HUES6 (cell line): ENCODE measurements around the gene CYREN.

ENCODE experiments used
- H3K27ac ChIP-seq: 2 replicates; pipeline ENCODE4 v1.7.0; 2013; ENCODE audit warnings: low read depth, mild to moderate bottlenecking, low read length, inconsistent platforms
- H3K27me3 ChIP-seq: 2 replicates; pipeline ENCODE4 v1.6.1; 2013; ENCODE audit warnings: low read length; ENCODE audit not compliant: control insufficient read depth, insufficient read depth
- H3K36me3 ChIP-seq: 2 replicates; pipeline ENCODE4 v1.6.1; 2013; ENCODE audit warnings: low read length; ENCODE audit not compliant: control insufficient read depth, insufficient read depth
- H3K4me1 ChIP-seq: 2 replicates; pipeline ENCODE4 v1.6.1; 2013; ENCODE audit warnings: low read length; ENCODE audit not compliant: control insufficient read depth, insufficient read depth
- H3K4me3 ChIP-seq: 2 replicates; pipeline ENCODE4 v1.5.1; 2013; ENCODE audit warnings: low read depth, low read length
- H3K9ac ChIP-seq: one replicate; pipeline ENCODE4 v1.6.1; 2013; ENCODE audit warnings: mild to moderate bottlenecking, low read length
- H3K9me3 ChIP-seq: 2 replicates; pipeline ENCODE4 v1.6.1; 2013; ENCODE audit warnings: low read depth, low read length; ENCODE audit not compliant: control insufficient read depth, insufficient read depth

The CYREN gene

GRCh38 chr7:135158874-135159273 lies 11.6 kb downstream of the CYREN start:
- no peak overlapping the region for H3K27ac ChIP-seq
- H3K9ac ChIP-seq, result no peak overlapping the region
- peaks cover 59% of the 10 kb centered on the region for H3K9me3 ChIP-seq
- H3K27me3 ChIP-seq, result no peaks in the 10 kb centered on the region
- H3K4me3 ChIP-seq, result no peak overlapping the region
- peaks cover 18% of the 10 kb centered on the region for H3K4me1 ChIP-seq
- H3K36me3 ChIP-seq, result peaks cover 33% of the 10 kb centered on the region; the same call in 1 of the 2 replicates

GRCh38 chr7:135158141-135158655 lies 12.3 kb downstream of the CYREN start:
- Histone ChIP-seq H3K36me3 (peaks cover 29% of the 10 kb centered on the region; the same call in 1 of the 2 replicates), H3K27ac (no peak overlapping the region), H3K27me3 (no peaks in the 10 kb centered on the region), H3K4me3 (no peak overlapping the region), H3K4me1 (peaks cover 18% of the 10 kb centered on the region), H3K9me3 (peaks cover 59% of the 10 kb centered on the region), H3K9ac (no peak overlapping the region)

GRCh38 chr7:135156290-135156689 lies 14.2 kb downstream of the CYREN start:
- H3K4me3 ChIP-seq, result no peak overlapping the region
- H3K9me3 ChIP-seq, result peaks cover 41% of the 10 kb centered on the region
- peaks cover 22% of the 10 kb centered on the region; the same call in 1 of the 2 replicates for H3K36me3 ChIP-seq
- no peak overlapping the region for H3K9ac ChIP-seq
- H3K27me3 ChIP-seq, result no peaks in the 10 kb centered on the region
- H3K27ac ChIP-seq, result no peak overlapping the region
- H3K4me1 ChIP-seq, result peaks cover 18% of the 10 kb centered on the region

GRCh38 chr7:135154734-135155133 lies 15.8 kb downstream of the CYREN start:
- no peaks in the 10 kb centered on the region for H3K27me3 ChIP-seq
- no peak overlapping the region for H3K9ac ChIP-seq
- H3K9me3 ChIP-seq, result peaks cover 35% of the 10 kb centered on the region
- peaks cover 14% of the 10 kb centered on the region; the same call in 1 of the 2 replicates for H3K36me3 ChIP-seq
- no peak overlapping the region for H3K4me3 ChIP-seq
- H3K4me1 ChIP-seq, result 0 out of 2 replicates have a peak, but pooled peaks cover 5% of the 10 kb centered on the region
- no peak overlapping the region for H3K27ac ChIP-seq

- Histone ChIP-seq H3K4me3 (no peak overlapping the region), H3K4me1 (no peaks in the 10 kb centered on the region), H3K9ac (no peak overlapping the region), H3K36me3 (peaks cover under 1% of the 10 kb centered on the region; the same call in 1 of the 2 replicates), H3K27me3 (no peaks in the 10 kb centered on the region), H3K27ac (no peak overlapping the region), H3K9me3 (peaks cover 21% of the 10 kb centered on the region)
These were observed 18.1 kb downstream of the CYREN start for GRCh38 chr7:135152442-135152841.

- Histone ChIP-seq H3K36me3 (no peaks in the 10 kb centered on the region), H3K9me3 (peaks cover 12% of the 10 kb centered on the region), H3K27ac (no peak overlapping the region), H3K9ac (no peak overlapping the region), H3K4me3 (no peak overlapping the region), H3K4me1 (no peaks in the 10 kb centered on the region), H3K27me3 (no peaks in the 10 kb centered on the region)
These were observed 19.0 kb downstream of the CYREN start for GRCh38 chr7:135151533-135151932.

GRCh38 chr7:135151132-135151531 lies 19.4 kb downstream of the CYREN start:
- Histone ChIP-seq H3K36me3 (no peaks in the 10 kb centered on the region), H3K9ac (no peak overlapping the region), H3K4me3 (no peak overlapping the region), H3K27me3 (no peaks in the 10 kb centered on the region), H3K27ac (no peak overlapping the region), H3K4me1 (no peaks in the 10 kb centered on the region), H3K9me3 (peaks cover 9% of the 10 kb centered on the region)

GRCh38 chr7:135150072-135150782 lies 20.3 kb downstream of the CYREN start:
- Histone ChIP-seq H3K27me3 (no peaks in the 10 kb centered on the region), H3K9me3 (no peaks in the 10 kb centered on the region), H3K4me3 (no peak overlapping the region), H3K27ac (no peak overlapping the region), H3K4me1 (no peaks in the 10 kb centered on the region), H3K36me3 (no peaks in the 10 kb centered on the region), H3K9ac (no peak overlapping the region)

GRCh38 chr7:135147899-135148721 lies 22.4 kb downstream of the CYREN start, which contains the start of gene TMEM140:
TMEM140 (plus strand) TSS chr7:135148072; CDS start chr7:135164442, 16,370 bp downstream.
- Histone ChIP-seq H3K27ac (no peak within 1 kb of the TSS), H3K9me3 (no peaks in the 10 kb centered on the region), H3K36me3 (no peaks in the 10 kb centered on the region), H3K9ac (no peak within 1 kb of the TSS), H3K4me3 (no peak within 1 kb of the TSS), H3K4me1 (no peaks in the 10 kb centered on the region), H3K27me3 (no peaks in the 10 kb centered on the region)

GRCh38 chr7:135147341-135147898 lies 23.1 kb downstream of the CYREN start:
- H3K9ac ChIP-seq, result no peak overlapping the region
- no peaks in the 10 kb centered on the region for H3K9me3 ChIP-seq
- H3K27ac ChIP-seq, result no peak overlapping the region
- H3K27me3 ChIP-seq, result no peaks in the 10 kb centered on the region
- H3K36me3 ChIP-seq, result no peaks in the 10 kb centered on the region
- no peak overlapping the region for H3K4me3 ChIP-seq
- H3K4me1 ChIP-seq, result no peaks in the 10 kb centered on the region
